ENCODE measurements around the gene TBX3. TPM values are rescaled to one million over a fixed set of nuclear protein-coding genes. Genes with fewer than 3 reads are reported as not detected.

The TBX3 gene
- polyA plus RNA-seq, 1 donor = 78.6 TPM

- DNase-seq = no peak
Observed at GRCh38 chr12:114684870-114685273, 897 bp upstream of the TBX3 start.

- DNase-seq = no peak
Observed at GRCh38 chr12:114683709-114684097, 272 bp downstream of the TBX3 start.

- no peak for DNase-seq
Observed at GRCh38 chr12:114682785-114683708, 928 bp downstream of the TBX3 start.

GRCh38 chr12:114682106-114682784 lies 1.7 kb downstream of the TBX3 start:
- DNase-seq = no peak

GRCh38 chr12:114681116-114681871 lies 2.7 kb downstream of the TBX3 start:
- no peak for DNase-seq

- DNase-seq = no peak
Observed at GRCh38 chr12:114680604-114681069, 3.3 kb downstream of the TBX3 start.

GRCh38 chr12:114679942-114680341 lies 4.0 kb downstream of the TBX3 start:
- no peak for DNase-seq

GRCh38 chr12:114679452-114679875 lies 4.5 kb downstream of the TBX3 start:
- no peak for DNase-seq

GRCh38 chr12:114678718-114679117 lies 5.3 kb downstream of the TBX3 start:
- no peak for DNase-seq

GRCh38 chr12:114678028-114678427 lies 5.9 kb downstream of the TBX3 start:
- DNase-seq = no peak

- DNase-seq = no peak
Observed at GRCh38 chr12:114676142-114676741, 7.7 kb downstream of the TBX3 start.

GRCh38 chr12:114674251-114675047 lies 9.5 kb downstream of the TBX3 start:
- DNase-seq = no peak

- no peak for DNase-seq
Observed at GRCh38 chr12:114673901-114674250, 10.1 kb downstream of the TBX3 start.

GRCh38 chr12:114673169-114673833 lies 10.7 kb downstream of the TBX3 start:
- DNase-seq = no peak

- DNase-seq = no peak
Observed at GRCh38 chr12:114672817-114673168, 11.2 kb downstream of the TBX3 start.

GRCh38 chr12:114671443-114672411 lies 12.2 kb downstream of the TBX3 start:
- no peak for DNase-seq

- no peak for DNase-seq
Observed at GRCh38 chr12:114671066-114671442, 12.9 kb downstream of the TBX3 start.

GRCh38 chr12:114670291-114670980 lies 13.5 kb downstream of the TBX3 start:
- no peak for DNase-seq
